Smooth muscle cell (in vitro differentiated cells): ENCODE measurements around the gene LRRC27. TPM values are rescaled to one million over a fixed set of nuclear protein-coding genes. Genes with fewer than 3 reads are reported as not detected.

Experiments used
- DNase-seq: peaks from one replicate; lab custom pipeline; 2025; ENCODE audit not compliant: unreplicated experiment; lab: John Stamatoyannopoulos, UW
- H2AFZ ChIP-seq: fragments of 200-600 bp; sonication (generic); 2 replicates; pipeline ENCODE4 v1.6.0; 2016; ENCODE audit warnings: antibody characterized with exemption, low read depth, mild to moderate bottlenecking
- H3F3A ChIP-seq: fragments of 200-600 bp; sonication (generic); 2 replicates; pipeline ENCODE4 v1.6.0; 2017; ENCODE audit warnings: antibody characterized with exemption, low read depth
- H3K27ac ChIP-seq: fragments of 200-600 bp; sonication (generic); 2 replicates; pipeline ENCODE4 v1.5.1; 2016; ENCODE audit warnings: low read depth, mild to moderate bottlenecking
- H3K27me3 ChIP-seq: fragments of 200-600 bp; sonication (generic); 2 replicates; pipeline ENCODE4 v1.6.1; 2016; ENCODE audit warnings: low read depth, mild to moderate bottlenecking
- H3K36me3 ChIP-seq: fragments of 200-600 bp; sonication (generic); 2 replicates; pipeline ENCODE4 v1.5.1; 2016; ENCODE audit warnings: low read depth
- H3K4me1 ChIP-seq: fragments of 200-600 bp; sonication (generic); 2 replicates; pipeline ENCODE4 v1.5.1; 2016; ENCODE audit warnings: low read depth
- H3K4me2 ChIP-seq: fragments of 200-600 bp; sonication (generic); 2 replicates; pipeline ENCODE4 v1.6.0; 2016; ENCODE audit warnings: mild to moderate bottlenecking
- H3K4me3 ChIP-seq: fragments of 200-600 bp; sonication (generic); 2 replicates; pipeline ENCODE4 v1.5.1; 2016; ENCODE audit warnings: mild to moderate bottlenecking
- H3K79me2 ChIP-seq: fragments of 200-600 bp; sonication (generic); 2 replicates; pipeline ENCODE4 v1.6.0; 2016; ENCODE audit warnings: low read depth, mild to moderate bottlenecking
- H3K9ac ChIP-seq: fragments of 200-600 bp; sonication (generic); 2 replicates; pipeline ENCODE4 v1.6.0; 2016; ENCODE audit warnings: low read depth
- H3K9me3 ChIP-seq: fragments of 200-600 bp; sonication (generic); replicated peaks from 2 replicates; pipeline ENCODE4 v1.5.1; 2016; ENCODE audit warnings: low read depth
- H4K20me1 ChIP-seq: fragments of 200-600 bp; sonication (generic); 2 replicates; pipeline ENCODE4 v1.6.0; 2016; ENCODE audit warnings: low read depth
- WGBS: methylation state at CpG from one replicate; pipeline ENCODE4 v1.1.7; 2016; ENCODE audit warnings: low lambda C conversion rate; 5-methylcytosine and 5-hydroxymethylcytosine counted together
- polyA plus RNA-seq: library from polyadenylated mRNA; unstranded; fragments of >200 nt; fragmentation: Nextera tagmentation; extraction: Ambion mirVana; gene quantifications from 2 replicates; pipeline ENCODE4 v1.2.1, GENCODE V29; 2016
- total RNA-seq: library from RNA; depleted of rRNA; stranded (reverse); fragments of >200 nt; gene quantifications from 2 replicates; pipeline ENCODE4 v1.2.3, GENCODE V29; 2014
- TF ChIP-seq, protein P1 (sequence below): fragments of 200-600 bp; sonication (generic); IDR thresholded peaks from 2 replicates; pipeline ENCODE4 v1.5.1; 2017; ENCODE audit warnings: borderline replicate concordance, mild to moderate bottlenecking, antibody characterized with exemption; ENCODE audit not compliant: insufficient read depth, poor library complexity, severe bottlenecking

The LRRC27 gene
- total and polyA plus RNA-seq, 2 experiments from 2014 or later, result 7.6 to 11.5 TPM

DNA sequence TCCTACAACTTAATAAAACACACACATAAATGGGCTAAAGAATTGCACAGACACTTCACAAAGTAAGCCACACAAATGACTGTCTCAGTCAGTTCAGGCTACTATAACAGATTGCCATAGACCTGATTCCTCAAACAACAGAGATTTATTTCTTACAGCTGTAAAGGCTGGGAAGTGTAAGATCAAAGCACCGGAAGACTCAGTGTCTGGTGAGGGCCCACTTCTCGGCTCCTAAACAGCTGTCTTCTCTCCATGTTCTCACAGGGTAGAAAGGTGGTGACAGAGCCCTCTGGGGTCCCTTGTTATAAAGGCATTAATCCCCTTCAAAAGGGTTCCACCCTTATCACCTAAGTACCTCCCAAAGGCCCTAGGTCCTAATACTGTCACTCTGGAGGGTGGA lies 42.6 kb upstream of the LRRC27 start:
- Histone ChIP-seq H3K4me3 (no peak overlapping the region), H3K4me2 (no peak overlapping the region), H4K20me1 (no peaks in the 10 kb centered on the region), H3K9me3 (no peaks in the 10 kb centered on the region), H3K36me3 (no peaks in the 10 kb centered on the region), H3F3A (no peaks in the 10 kb centered on the region), H3K79me2 (no peaks in the 10 kb centered on the region), H3K27ac (no peak overlapping the region), H2AFZ (no peak overlapping the region), H3K27me3 (peaks cover 27% of the 10 kb centered on the region), H3K4me1 (no peaks in the 10 kb centered on the region), H3K9ac (no peak overlapping the region)
- DNase-seq, result no peak
- WGBS, result 76% methylated on average over 2 of the region's 2 CpGs
- TF ChIP-seq, protein P1, sequence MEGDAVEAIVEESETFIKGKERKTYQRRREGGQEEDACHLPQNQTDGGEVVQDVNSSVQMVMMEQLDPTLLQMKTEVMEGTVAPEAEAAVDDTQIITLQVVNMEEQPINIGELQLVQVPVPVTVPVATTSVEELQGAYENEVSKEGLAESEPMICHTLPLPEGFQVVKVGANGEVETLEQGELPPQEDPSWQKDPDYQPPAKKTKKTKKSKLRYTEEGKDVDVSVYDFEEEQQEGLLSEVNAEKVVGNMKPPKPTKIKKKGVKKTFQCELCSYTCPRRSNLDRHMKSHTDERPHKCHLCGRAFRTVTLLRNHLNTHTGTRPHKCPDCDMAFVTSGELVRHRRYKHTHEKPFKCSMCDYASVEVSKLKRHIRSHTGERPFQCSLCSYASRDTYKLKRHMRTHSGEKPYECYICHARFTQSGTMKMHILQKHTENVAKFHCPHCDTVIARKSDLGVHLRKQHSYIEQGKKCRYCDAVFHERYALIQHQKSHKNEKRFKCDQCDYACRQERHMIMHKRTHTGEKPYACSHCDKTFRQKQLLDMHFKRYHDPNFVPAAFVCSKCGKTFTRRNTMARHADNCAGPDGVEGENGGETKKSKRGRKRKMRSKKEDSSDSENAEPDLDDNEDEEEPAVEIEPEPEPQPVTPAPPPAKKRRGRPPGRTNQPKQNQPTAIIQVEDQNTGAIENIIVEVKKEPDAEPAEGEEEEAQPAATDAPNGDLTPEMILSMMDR, result no peak

GRCh38 chr10:132290631-132291030 lies 41.4 kb upstream of the LRRC27 start:
- TF ChIP-seq, protein P1, result no peak
- Histone ChIP-seq H3K27me3 (peaks cover 18% of the 10 kb centered on the region), H2AFZ (no peak overlapping the region), H3K27ac (no peak overlapping the region), H3K9me3 (no peaks in the 10 kb centered on the region), H3K36me3 (no peaks in the 10 kb centered on the region), H4K20me1 (no peaks in the 10 kb centered on the region), H3K4me1 (no peaks in the 10 kb centered on the region), H3K4me2 (no peak overlapping the region), H3K4me3 (no peak overlapping the region), H3K79me2 (no peaks in the 10 kb centered on the region), H3K9ac (no peak overlapping the region), H3F3A (no peaks in the 10 kb centered on the region)
- 88% methylated on average over 6 of the region's 6 CpGs for WGBS
- no peak for DNase-seq

GRCh38 chr10:132291826-132292225 lies 40.2 kb upstream of the LRRC27 start:
- 84% methylated on average over 5 of the region's 5 CpGs for WGBS
- no peaks in the 10 kb centered on the region for H4K20me1 ChIP-seq

More at GRCh38 chr10:132291826-132292225, 40.2 kb upstream of the LRRC27 start:
- no peak overlapping the region for H3K27ac ChIP-seq
- H3K4me3 ChIP-seq, result no peak overlapping the region
- H3K79me2 ChIP-seq, result no peaks in the 10 kb centered on the region
- no peak overlapping the region for H3K9ac ChIP-seq
- peaks cover 18% of the 10 kb centered on the region for H3K27me3 ChIP-seq
- no peaks in the 10 kb centered on the region for H3K4me1 ChIP-seq
- H3K9me3 ChIP-seq, result no peaks in the 10 kb centered on the region
- no peaks in the 10 kb centered on the region for H3K36me3 ChIP-seq
- TF ChIP-seq, protein P1, result no peak
- no peaks in the 10 kb centered on the region for H3F3A ChIP-seq
- DNase-seq, result no peak
- no peak overlapping the region for H2AFZ ChIP-seq
- no peak overlapping the region for H3K4me2 ChIP-seq
